ENCODE data around the gene CLEC7A. TPM values are rescaled to one million over a fixed set of nuclear protein-coding genes. Genes with fewer than 3 reads are reported as not detected.

Gene CLEC7A
- total RNA-seq, 1 donor from 2014 or later, result 4.5 TPM

- no peak for DNase-seq
Observed at GRCh38 chr12:10140001-10140400, 10.0 kb upstream of the CLEC7A start.

GRCh38 chr12:10136637-10137205, 6.7 kb upstream of the CLEC7A start:
- DNase-seq, result no peak

- no peak for DNase-seq
Observed at GRCh38 chr12:10135126-10135525, 5.1 kb upstream of the CLEC7A start.

DNA sequence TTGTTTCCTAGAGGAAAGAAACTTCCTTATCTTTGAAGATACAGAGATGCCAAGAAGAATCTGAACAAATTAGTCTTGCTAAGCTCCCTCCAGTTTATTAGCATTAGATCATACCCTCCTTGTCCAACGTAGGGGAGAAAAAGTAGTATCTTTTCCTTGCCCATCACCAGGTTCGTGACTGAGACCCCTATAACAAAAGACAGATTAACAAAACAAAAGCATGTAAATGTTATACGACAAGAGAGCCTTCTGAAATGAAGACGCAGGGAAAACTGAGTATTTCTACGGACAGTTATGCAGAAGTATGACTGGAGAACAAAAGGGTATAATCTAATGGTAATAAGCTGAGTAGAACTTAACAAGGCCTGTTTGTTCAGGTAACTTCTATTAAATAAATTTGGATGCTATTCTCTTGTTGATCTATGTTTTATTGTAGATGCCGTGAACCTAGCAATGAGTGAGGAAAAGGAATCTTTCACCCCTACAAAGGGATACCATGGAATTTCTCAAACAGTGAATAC, 2.9 kb upstream of the CLEC7A start:
- DNase-seq, result no peak

GRCh38 chr12:10131111-10131690, 1.2 kb upstream of the CLEC7A start:
- no peak for DNase-seq

- DNase-seq, result no peak
Observed at GRCh38 chr12:10128687-10129086, 1.3 kb downstream of the CLEC7A start.

GRCh38 chr12:10126413-10126812, 3.6 kb downstream of the CLEC7A start:
- no peak for DNase-seq

DNA sequence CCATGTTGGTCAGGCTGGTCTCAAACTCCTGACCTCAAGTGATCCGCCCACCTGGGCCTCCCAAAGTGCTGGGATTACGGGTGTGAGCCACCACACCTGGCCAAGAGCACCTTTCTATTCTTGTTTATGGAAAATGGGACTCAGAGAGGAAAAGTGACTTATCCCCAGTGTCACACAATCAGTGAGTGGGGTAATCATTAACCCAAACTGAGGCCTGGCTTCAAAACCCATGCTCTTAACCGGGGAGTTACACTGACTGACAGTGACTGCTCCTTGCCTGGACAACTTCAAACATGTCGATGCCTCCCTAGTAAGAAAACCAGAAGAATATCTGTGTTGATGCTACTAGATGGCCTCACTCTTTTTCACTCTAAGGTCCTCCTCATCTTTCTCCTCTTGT, 7.3 kb downstream of the CLEC7A start:
- no peak for DNase-seq

- DNase-seq, result no peak
Observed at GRCh38 chr12:10121278-10121677, 8.7 kb downstream of the CLEC7A start.

GRCh38 chr12:10119066-10119465, 10.9 kb downstream of the CLEC7A start:
- DNase-seq, result no peak

- no peak for DNase-seq
Observed at GRCh38 chr12:10115890-10116289, 14.1 kb downstream of the CLEC7A start.

GRCh38 chr12:10115311-10115710, 14.7 kb downstream of the CLEC7A start:
- no peak for DNase-seq

GRCh38 chr12:10113920-10114319, 16.1 kb downstream of the CLEC7A start:
- no peak for DNase-seq

DNA sequence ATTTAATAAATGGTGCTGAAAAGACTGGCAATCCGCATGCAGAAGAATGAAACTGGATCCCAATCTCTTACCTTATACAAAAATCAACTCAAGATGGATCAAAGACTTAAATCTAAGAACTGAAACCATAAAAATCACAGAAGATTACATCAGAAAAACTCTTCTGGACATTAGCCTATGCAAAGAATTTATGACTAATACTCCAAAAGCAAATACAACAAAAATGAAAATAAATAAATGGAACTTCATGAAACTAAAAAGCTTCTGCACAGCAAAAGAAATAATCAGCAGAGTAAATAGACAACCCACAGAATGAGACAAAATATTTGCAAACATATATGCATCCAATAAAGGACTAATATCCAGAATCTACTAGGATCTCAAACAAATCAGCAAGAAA, 16.9 kb downstream of the CLEC7A start:
- DNase-seq, result no peak

GRCh38 chr12:10111451-10111850, 18.5 kb downstream of the CLEC7A start:
- DNase-seq, result no peak

- DNase-seq, result no peak
Observed at GRCh38 chr12:10110256-10110844, 19.6 kb downstream of the CLEC7A start.

GRCh38 chr12:10102322-10102721, 27.7 kb downstream of the CLEC7A start:
- DNase-seq, result no peak

- no peak for DNase-seq
Observed at GRCh38 chr12:10101648-10102220, 28.3 kb downstream of the CLEC7A start.

GRCh38 chr12:10101042-10101579, 28.9 kb downstream of the CLEC7A start:
- DNase-seq, result no peak

- DNase-seq, result no peak
Observed at GRCh38 chr12:10098791-10099190, 31.2 kb downstream of the CLEC7A start, which contains the start of gene CLEC1A. Gene CLEC1A, minus strand, starts transcription at chr12:10098985. Its CDS starts 63 bp downstream, at chr12:10098922.

- no peak for DNase-seq
Observed at GRCh38 chr12:10097521-10097920, 32.5 kb downstream of the CLEC7A start.

DNA sequence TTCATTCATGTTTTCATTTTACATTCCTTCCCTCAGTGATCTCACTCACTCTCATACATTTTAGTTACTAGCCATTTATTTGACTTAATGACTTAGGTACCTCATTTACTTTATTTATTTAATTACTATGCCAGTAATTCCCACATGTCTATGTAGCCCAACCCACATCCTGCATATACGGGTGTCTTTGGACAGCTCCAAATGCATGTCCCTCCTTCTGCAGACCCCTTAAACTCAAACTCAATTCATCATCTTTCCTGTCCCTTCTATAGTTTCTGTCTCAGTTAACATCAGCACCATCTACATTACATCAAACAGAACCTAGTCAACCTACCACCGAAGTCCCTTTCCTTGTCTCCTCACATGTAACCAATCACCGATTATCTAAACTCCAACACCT, 34.0 kb downstream of the CLEC7A start:
- DNase-seq, result no peak
